Suprapubic skin (tissue), 4 donors: Measurements from ENCODE around the gene SMPD1.

ENCODE experiments used
- CTCF ChIP-seq, 2 donors: fragments of 200-600 bp in 1 of 2; fragments of 450-650 bp in 1 of 2; sonication (generic) in 1 of 2; IDR thresholded peaks; one replicate each; pipeline ENCODE4 v1.5.1; 2016 to 2019; ENCODE audit warnings: antibody characterized with exemption in 2 of 2, mild to moderate bottlenecking in 1 of 2, moderate library complexity in 1 of 2
- POLR2A ChIP-seq, 2 donors: fragments of 450-650 bp; IDR thresholded peaks; one replicate each; pipeline ENCODE4 v1.6.1; 2017; ENCODE audit warnings: antibody characterized with exemption in 2 of 2, mild to moderate bottlenecking in 2 of 2, moderate library complexity in 2 of 2
- POLR2AphosphoS5 ChIP-seq, 3 donors: sonication (generic); formaldehyde crosslinking; IDR thresholded peaks; one replicate each; pipeline ENCODE4 v1.6.1; 2017; ENCODE audit warnings: antibody characterized with exemption in 3 of 3

- TF ChIP-seq CTCF (IDR thresholded peaks at IDR 0.05): no peak
- no peak for TF ChIP-seq POLR2AphosphoS5 (IDR thresholded peaks at IDR 0.05)
- TF ChIP-seq POLR2A (IDR thresholded peaks at IDR 0.05): no peak
Observed at GRCh38 chr11:6360183-6360582, 30.1 kb upstream of the SMPD1 start.
